Forelimb muscle (tissue), 1 donor: ENCODE data around the gene TNFSF12. TPM values are rescaled to one million over a fixed set of nuclear protein-coding genes. Genes with fewer than 3 reads are reported as not detected.

ENCODE experiments used
- DNase-seq: peaks from one replicate; pipeline ENCODE4 v3.0.0-alpha.2; 2013; ENCODE audit warnings: low read depth
- polyA plus RNA-seq: library from polyadenylated mRNA; unstranded; fragments of 120-200 nt; gene quantifications from one replicate; pipeline ENCODE4 v1.2.1, GENCODE V29; 2013; ENCODE audit not compliant: insufficient read length

TNFSF12 gene
- polyA plus RNA-seq, 1 donor = 25.8 TPM

GRCh38 chr17:7544911-7545310 is 3.9 kb upstream of the TNFSF12 start:
- DNase-seq = no peak

GRCh38 chr17:7549401-7550055 is 670 bp downstream of the TNFSF12 start:
- no peak for DNase-seq

GRCh38 chr17:7550344-7550743 is 1.5 kb downstream of the TNFSF12 start:
- DNase-seq = no peak

GRCh38 chr17:7551396-7551795 is 2.5 kb downstream of the TNFSF12 start:
- DNase-seq = no peak

GRCh38 chr17:7552621-7553051 is 3.8 kb downstream of the TNFSF12 start:
- DNase-seq = no peak

- DNase-seq = no peak
Measured at GRCh38 chr17:7553356-7553755, 4.5 kb downstream of the TNFSF12 start.

GRCh38 chr17:7555320-7555948 is 6.6 kb downstream of the TNFSF12 start:
- no peak for DNase-seq

GRCh38 chr17:7556627-7557026 is 7.8 kb downstream of the TNFSF12 start:
- DNase-seq = no peak

- no peak for DNase-seq
Measured at GRCh38 chr17:7557147-7557764, 8.4 kb downstream of the TNFSF12 start.

GRCh38 chr17:7557775-7558543 is 9.1 kb downstream of the TNFSF12 start:
- peak; percentile 82 for DNase-seq

- DNase-seq = no peak
Measured at GRCh38 chr17:7558544-7559319, 9.9 kb downstream of the TNFSF12 start, which contains the start of gene TNFSF13. TSS of gene TNFSF13 (plus strand) at chr17:7558750. CDS start at chr17:7559040, 290 bp downstream.

- DNase-seq = no peak
Measured at GRCh38 chr17:7559320-7560171, 10.7 kb downstream of the TNFSF12 start.

GRCh38 chr17:7560172-7561027 is 11.5 kb downstream of the TNFSF12 start:
- no peak for DNase-seq

GRCh38 chr17:7561028-7561575 is 12.2 kb downstream of the TNFSF12 start:
- DNase-seq = no peak

- DNase-seq = no peak
Measured at GRCh38 chr17:7561589-7562207, 12.8 kb downstream of the TNFSF12 start, which contains the start of gene SENP3. TSS of gene SENP3 (plus strand) at chr17:7561919. CDS start at chr17:7563077, 1,158 bp downstream.

GRCh38 chr17:7562208-7562605 is 13.3 kb downstream of the TNFSF12 start:
- DNase-seq = no peak

- DNase-seq = no peak
Measured at GRCh38 chr17:7563115-7563869, 14.4 kb downstream of the TNFSF12 start.

- no peak for DNase-seq
Measured at GRCh38 chr17:7569571-7569970, 20.7 kb downstream of the TNFSF12 start.
